OCI-LY3 (cell line): ENCODE data around the gene MTHFD1L.

ENCODE experiments used
- CTCF ChIP-seq: fragments of 200-600, 300-600 bp; sonication (generic); IDR thresholded peaks from 2 replicates; pipeline ENCODE4 v1.5.1; 2014; ENCODE audit warnings: antibody characterized with exemption, low read length, low read depth
- EZH2phosphoT487 ChIP-seq: fragments of 200-600 bp; shearing (Covaris generic); IDR thresholded peaks from 2 replicates; pipeline ENCODE4 v1.6.1; 2018; ENCODE audit warnings: antibody characterized with exemption, mixed run types, low read depth

- TF ChIP-seq CTCF (no peak), EZH2phosphoT487 (no peak)
Observed at GRCh38 chr6:150857062-150857944, 8.2 kb upstream of the MTHFD1L start.
